Measurements from ENCODE around the gene GNG12.

GRCh38 chr1:67855961-67856360, 22.7 kb upstream of the GNG12 start:
- TF ChIP-seq EZH2 (IDR thresholded peaks at IDR 0.05; ENCODE audit: insufficient read depth, poor library complexity, severe bottlenecking) (no peak), EZH2phosphoT487 (IDR thresholded peaks at IDR 0.05; ENCODE audit: insufficient read depth, low read depth) (no peak)
